Fibroblast of skin of abdomen (primary cell): ENCODE data around the gene PKMYT1. TPM values are rescaled to one million over a fixed set of nuclear protein-coding genes. Genes with fewer than 3 reads are reported as not detected.

ENCODE experiments used
- DNase-seq: peaks from one replicate; pipeline ENCODE4 v3.0.0-alpha.2; 2013
- polyA plus RNA-seq, 2 experiments: library from polyadenylated mRNA; unstranded; fragments of 120-200 nt; gene quantifications; one replicate each; pipeline ENCODE4 v1.2.1, GENCODE V29; 2013; ENCODE audit not compliant: insufficient read length in 2 of 2

The PKMYT1 gene
- 17.6 TPM for polyA plus RNA-seq (2013, experiment 1 of 2; ENCODE audit: insufficient read length)
- polyA plus RNA-seq (2013, experiment 2 of 2; ENCODE audit: insufficient read length) = 18.3 TPM

- peak; percentile 84 for DNase-seq
Measured at GRCh38 chr16:2980227-2981176, at the start of gene PKMYT1. Gene PKMYT1 (minus strand): TSS chr16:2980446. CDS start chr16:2979657, 789 bp downstream.

GRCh38 chr16:3029491-3030221 is 49.4 kb upstream of the PKMYT1 start:
- peak; percentile 37 for DNase-seq

- no peak for DNase-seq
Measured at GRCh38 chr16:3028716-3029319, 48.6 kb upstream of the PKMYT1 start.

- peak; percentile 61 for DNase-seq
Measured at GRCh38 chr16:3027983-3028715, 47.9 kb upstream of the PKMYT1 start.

- DNase-seq = no peak
Measured at GRCh38 chr16:3027489-3027795, 47.2 kb upstream of the PKMYT1 start.

- no peak for DNase-seq
Measured at GRCh38 chr16:3026609-3027488, 46.6 kb upstream of the PKMYT1 start.

- no peak for DNase-seq
Measured at GRCh38 chr16:3026003-3026378, 45.7 kb upstream of the PKMYT1 start.

GRCh38 chr16:3025032-3026002 is 45.1 kb upstream of the PKMYT1 start:
- no peak for DNase-seq

GRCh38 chr16:3023669-3024478 is 43.6 kb upstream of the PKMYT1 start, which contains the start of the genes HCFC1R1 and THOC6:
Gene HCFC1R1 (minus strand): TSS chr16:3023942. CDS start chr16:3023941, 1 bp downstream.
Gene THOC6 (plus strand): TSS chr16:3024035. CDS start chr16:3024327, 292 bp downstream.
- DNase-seq = peak; percentile 98

GRCh38 chr16:3023415-3023668 is 43.1 kb upstream of the PKMYT1 start:
- peak; percentile 84 for DNase-seq

- peak; percentile 50 for DNase-seq
Measured at GRCh38 chr16:3022684-3023414, 42.6 kb upstream of the PKMYT1 start.

GRCh38 chr16:3022208-3022683 is 42.0 kb upstream of the PKMYT1 start:
- peak; percentile 98 for DNase-seq

- DNase-seq = peak; percentile 98
Measured at GRCh38 chr16:3021449-3022207, 41.4 kb upstream of the PKMYT1 start.

- DNase-seq = peak; percentile 93
Measured at GRCh38 chr16:3020604-3021448, 40.6 kb upstream of the PKMYT1 start.

- peak; percentile 86 for DNase-seq
Measured at GRCh38 chr16:3020247-3020603, 40.0 kb upstream of the PKMYT1 start, which contains the start of gene TNFRSF12A. Gene TNFRSF12A (plus strand): TSS chr16:3020368. CDS start chr16:3020398, 30 bp downstream.

GRCh38 chr16:3019594-3020246 is 39.5 kb upstream of the PKMYT1 start:
- DNase-seq = no peak
